Trophoblast cell (in vitro differentiated cells and primary cell): Measurements from ENCODE around the gene PKD1.
"Not testable (repeated sequence)": the region's sequence is repeated elsewhere in the genome, so short reads cannot be mapped to it uniquely, and the experiment has no call there.

ENCODE experiments used
- DNase-seq, 2 donors: peaks; one replicate each; pipeline ENCODE4 v3.0.0-alpha.2; 2016
- H2AFZ ChIP-seq: 2 replicates; pipeline ENCODE4 v1.6.1; 2013; ENCODE audit warnings: low read length, moderate library complexity, mild to moderate bottlenecking; ENCODE audit not compliant: insufficient read depth, poor library complexity
- H2AK5ac ChIP-seq: 2 replicates; pipeline ENCODE4 v1.6.1; 2013; ENCODE audit warnings: mild to moderate bottlenecking, low read length
- H2BK120ac ChIP-seq: 2 replicates; pipeline ENCODE4 v1.6.1; 2013; ENCODE audit warnings: low read length, mild to moderate bottlenecking, moderate library complexity; ENCODE audit not compliant: insufficient read depth, poor library complexity
- H2BK12ac ChIP-seq: 2 replicates; pipeline ENCODE4 v1.6.1; 2013; ENCODE audit warnings: mild to moderate bottlenecking, low read length, moderate library complexity
- H2BK5ac ChIP-seq: 2 replicates; pipeline ENCODE4 v1.6.1; 2013; ENCODE audit warnings: low read length, low read depth, moderate library complexity, mild to moderate bottlenecking; ENCODE audit not compliant: poor library complexity
- H3K14ac ChIP-seq: 2 replicates; pipeline ENCODE4 v1.6.1; 2013; ENCODE audit warnings: mild to moderate bottlenecking, low read length
- H3K18ac ChIP-seq: 2 replicates; pipeline ENCODE4 v1.6.1; 2013; ENCODE audit warnings: mild to moderate bottlenecking, low read length
- H3K23ac ChIP-seq: 2 replicates; pipeline ENCODE4 v1.6.1; 2013; ENCODE audit warnings: low read length
- H3K27ac ChIP-seq: 2 replicates; pipeline ENCODE4 v1.5.1; 2013; ENCODE audit warnings: low read depth, mild to moderate bottlenecking, inconsistent platforms, low read length, moderate library complexity
- H3K27me3 ChIP-seq: 2 replicates; pipeline ENCODE4 v1.6.1; 2013; ENCODE audit warnings: inconsistent platforms, mild to moderate bottlenecking, low read length, moderate library complexity; ENCODE audit not compliant: insufficient read depth
- H3K36me3 ChIP-seq, 2 experiments: 1 replicate in 1 of 2; 2 replicates in 1 of 2; pipeline ENCODE4 v1.6.1; 2013; ENCODE audit warnings: low read length in 2 of 2, mild to moderate bottlenecking in 2 of 2, moderate library complexity in 1 of 2; ENCODE audit not compliant: insufficient read depth in 2 of 2, control insufficient read depth in 1 of 2
- H3K4ac ChIP-seq: 2 replicates; pipeline ENCODE4 v1.6.1; 2013; ENCODE audit warnings: low read depth, mild to moderate bottlenecking, low read length, moderate library complexity
- H3K4me1 ChIP-seq, 2 experiments: 1 replicate in 1 of 2; 2 replicates in 1 of 2; pipeline ENCODE4 v1.6.1; 2013; ENCODE audit warnings: low read length in 2 of 2, mild to moderate bottlenecking in 2 of 2, moderate library complexity in 1 of 2; ENCODE audit not compliant: insufficient read depth in 2 of 2, control insufficient read depth in 1 of 2
- H3K4me2 ChIP-seq: 2 replicates; pipeline ENCODE4 v1.6.1; 2013; ENCODE audit warnings: inconsistent platforms, mild to moderate bottlenecking, low read length, moderate library complexity
- H3K4me3 ChIP-seq: 2 replicates; pipeline ENCODE4 v1.5.1; 2013; ENCODE audit warnings: mild to moderate bottlenecking, low read depth, low read length, inconsistent platforms
- H3K79me1 ChIP-seq: one replicate; pipeline ENCODE4 v1.6.1; 2013; ENCODE audit warnings: low read length
- H3K79me2 ChIP-seq: 2 replicates; pipeline ENCODE4 v1.6.1; 2013; ENCODE audit warnings: low read length, mild to moderate bottlenecking; ENCODE audit not compliant: control insufficient read depth, insufficient read depth, poor library complexity
- H3K9ac ChIP-seq: 2 replicates; pipeline ENCODE4 v1.6.1; 2013; ENCODE audit warnings: mild to moderate bottlenecking, low read length
- H3K9me3 ChIP-seq: 2 replicates; pipeline ENCODE4 v1.6.1; 2013; ENCODE audit warnings: low read depth, mild to moderate bottlenecking, control low read depth, inconsistent platforms, low read length; ENCODE audit not compliant: insufficient read depth
- H4K12ac ChIP-seq: 2 replicates; pipeline ENCODE4 v1.6.1; 2013; ENCODE audit warnings: low read depth, mild to moderate bottlenecking, low read length, moderate library complexity
- H4K8ac ChIP-seq: 2 replicates; pipeline ENCODE4 v1.6.1; 2013; ENCODE audit warnings: low read depth, mild to moderate bottlenecking, low read length, moderate library complexity
- H4K91ac ChIP-seq: one replicate; pipeline ENCODE4 v1.6.1; 2013; ENCODE audit warnings: low read depth, mild to moderate bottlenecking, low read length, moderate library complexity
- WGBS: extraction: QIAGEN DNeasy Blood & Tissue Kit; methylation state at CpG from one replicate; pipeline ENCODE4 v1.1.7; 2013; ENCODE audit warnings: missing lambda C conversion rate; ENCODE audit not compliant: insufficient read length, insufficient coverage; ENCODE audit errors: extremely low coverage; 5-methylcytosine and 5-hydroxymethylcytosine counted together

The PKD1 gene

GRCh38 chr16:2121853-2122252, 13.8 kb downstream of the PKD1 start:
- H3K18ac ChIP-seq: no peak overlapping the region
- H4K91ac ChIP-seq: no peak overlapping the region

GRCh38 chr16:2121325-2121724, 14.4 kb downstream of the PKD1 start:
- H3K27ac ChIP-seq, H2BK120ac ChIP-seq, H3K23ac ChIP-seq, H2AFZ ChIP-seq, H2BK12ac ChIP-seq, H4K8ac ChIP-seq, H3K9ac ChIP-seq, H3K18ac ChIP-seq, H4K12ac ChIP-seq, H3K27me3 ChIP-seq, H3K79me2 ChIP-seq, H3K4me3 ChIP-seq, H4K91ac ChIP-seq, H3K4ac ChIP-seq, H3K14ac ChIP-seq, H3K9me3 ChIP-seq, H3K36me3 ChIP-seq, H3K4me2 ChIP-seq, H2AK5ac ChIP-seq, H2BK5ac ChIP-seq: not testable (repeated sequence)
- peaks cover 17% of the 10 kb centered on the region for H3K79me1 ChIP-seq
- peak in 1 of 2 donors; percentile 32 for DNase-seq
- peaks cover 25 to 26% of the 10 kb centered on the region in 2 experiments for H3K4me1 ChIP-seq
- no CpG with 5 or more reads among the region's 9 CpGs for WGBS

More at GRCh38 chr16:2121853-2122252, 13.8 kb downstream of the PKD1 start:
- Histone ChIP-seq H3K23ac (no peak overlapping the region), H3K27ac (no peak overlapping the region), H2BK5ac (no peak overlapping the region), H3K14ac (no peak overlapping the region), H2BK120ac (no peak overlapping the region), H3K9me3 (no peaks in the 10 kb centered on the region), H2BK12ac (peak overlapping the region; percentile 35), H4K12ac (no peak overlapping the region), H3K4me2 (no peak overlapping the region), H4K8ac (no peak overlapping the region), H2AK5ac (no peak overlapping the region), H3K36me3 (peaks cover 0 to 2% of the 10 kb centered on the region in 2 experiments), H3K27me3 (no peaks in the 10 kb centered on the region), H3K79me2 (peaks cover 10% of the 10 kb centered on the region), H3K9ac (no peak overlapping the region), H3K4me3 (no peak overlapping the region), H2AFZ (no peak overlapping the region), H3K79me1 (peaks cover 18% of the 10 kb centered on the region), H3K4me1 (peaks cover 26 to 28% of the 10 kb centered on the region in 2 experiments), H3K4ac (no peak overlapping the region)
- WGBS: no CpG with 5 or more reads among the region's 19 CpGs
- DNase-seq: no peak

- not testable (repeated sequence) for H3K14ac ChIP-seq, H4K12ac ChIP-seq, H3K4me2 ChIP-seq, H3K9me3 ChIP-seq, H3K79me2 ChIP-seq, H4K8ac ChIP-seq, H3K4me3 ChIP-seq, H2AFZ ChIP-seq, H3K79me1 ChIP-seq, DNase-seq, H2BK120ac ChIP-seq, H4K91ac ChIP-seq, H3K4ac ChIP-seq, H2AK5ac ChIP-seq, H3K27ac ChIP-seq, H3K9ac ChIP-seq, H2BK5ac ChIP-seq, H3K27me3 ChIP-seq, H3K4me1 ChIP-seq, H3K23ac ChIP-seq, H2BK12ac ChIP-seq, H3K18ac ChIP-seq
- peaks cover 8 to 17% of the 10 kb centered on the region in 2 experiments for H3K36me3 ChIP-seq
- WGBS: no CpG with 5 or more reads among the region's 35 CpGs
These were observed 17.6 kb downstream of the PKD1 start for GRCh38 chr16:2117960-2118722.

GRCh38 chr16:2117341-2117740, 18.4 kb downstream of the PKD1 start:
- not testable (repeated sequence) for H2AK5ac ChIP-seq, H3K18ac ChIP-seq, H3K4me1 ChIP-seq, H2AFZ ChIP-seq, H3K14ac ChIP-seq, H2BK5ac ChIP-seq, H3K4ac ChIP-seq, H2BK12ac ChIP-seq, H3K4me2 ChIP-seq, H3K79me1 ChIP-seq, H3K9me3 ChIP-seq, H3K27ac ChIP-seq, H3K23ac ChIP-seq, H4K91ac ChIP-seq, H4K8ac ChIP-seq, DNase-seq, H3K9ac ChIP-seq, H4K12ac ChIP-seq, H3K4me3 ChIP-seq, H3K79me2 ChIP-seq, H3K27me3 ChIP-seq, H2BK120ac ChIP-seq
- H3K36me3 ChIP-seq: peaks cover 12 to 22% of the 10 kb centered on the region in 2 experiments
- no CpG with 5 or more reads among the region's 25 CpGs for WGBS
